DND-41 (cell line): ENCODE results near the gene FHOD1.
A peak's percentile ranks its signal among the peaks of the same experiment; 100 is the strongest.

Experiments
- ATAC-seq: fragments of 200-7000 bp; cut with Tn5 transposase; 3 replicates; pipeline ENCODE4 v1.9.1; 2021; ENCODE audit warnings: low read depth; ENCODE audit not compliant: insufficient read depth
- DNase-seq: peaks from one replicate; pipeline ENCODE4 v3.0.0-alpha.2; 2020
- H2AFZ ChIP-seq: 2 replicates; pipeline ENCODE4 v1.6.0; 2012; ENCODE audit warnings: low read depth, low read length
- H3K27ac ChIP-seq: 2 replicates; pipeline ENCODE4 v1.5.1; 2012; ENCODE audit warnings: low read length, inconsistent platforms
- H3K27me3 ChIP-seq: fragments of 200-600 bp; sonication (generic); 2 replicates; pipeline ENCODE4 v1.6.0; 2012; ENCODE audit warnings: low read length, mild to moderate bottlenecking, inconsistent platforms; ENCODE audit not compliant: insufficient read depth, poor library complexity
- H3K36me3 ChIP-seq: 2 replicates; pipeline ENCODE4 v1.5.1; 2012; ENCODE audit warnings: low read length, inconsistent platforms; ENCODE audit not compliant: insufficient read depth
- H3K4me1 ChIP-seq: 2 replicates; pipeline ENCODE4 v1.5.1; 2012; ENCODE audit warnings: mild to moderate bottlenecking, low read length; ENCODE audit not compliant: insufficient read depth
- H3K4me2 ChIP-seq: 2 replicates; pipeline ENCODE4 v1.6.0; 2012; ENCODE audit warnings: mild to moderate bottlenecking, moderate library complexity, low read length, inconsistent platforms; ENCODE audit not compliant: insufficient read depth
- H3K4me3 ChIP-seq, 2 experiments: fragments of 200-600 bp in 1 of 2; shearing (Covaris generic) in 1 of 2; 2 replicates each; pipeline ENCODE4 v1.5.1; 2012 to 2016; ENCODE audit warnings: inconsistent platforms in 2 of 2, low read length in 2 of 2, mild to moderate bottlenecking in 2 of 2, low read depth in 1 of 2, moderate library complexity in 1 of 2
- H3K79me2 ChIP-seq: 2 replicates; pipeline ENCODE4 v1.6.0; 2012; ENCODE audit warnings: low read length, inconsistent platforms; ENCODE audit not compliant: insufficient read depth
- H3K9ac ChIP-seq: 2 replicates; pipeline ENCODE4 v1.6.0; 2012; ENCODE audit warnings: low read depth, mild to moderate bottlenecking, inconsistent platforms, low read length, moderate library complexity
- H3K9me3 ChIP-seq: 2 replicates; pipeline ENCODE4 v1.5.1; 2012; ENCODE audit warnings: low read length, moderate library complexity, mild to moderate bottlenecking, inconsistent platforms; ENCODE audit not compliant: insufficient read depth, severe bottlenecking
- H4K20me1 ChIP-seq: 2 replicates; pipeline ENCODE4 v1.6.0; 2012; ENCODE audit warnings: low read length; ENCODE audit not compliant: insufficient read depth
- CTCF ChIP-seq: IDR thresholded peaks from 2 replicates; pipeline ENCODE4 v1.5.1; 2012; ENCODE audit warnings: borderline replicate concordance, low read length, moderate library complexity, mild to moderate bottlenecking; ENCODE audit not compliant: poor library complexity, severe bottlenecking; ENCODE audit errors: extremely low read depth
- EZH2 ChIP-seq: IDR thresholded peaks from 3 replicates; pipeline ENCODE4 v1.6.1; 2012; ENCODE audit warnings: borderline replicate concordance, low read depth, mild to moderate bottlenecking, moderate library complexity, low read length, inconsistent platforms; ENCODE audit not compliant: severe bottlenecking

FHOD1 gene

GRCh38 chr16:67280090-67281015 is 33.1 kb upstream of the FHOD1 start:
- H3K4me2 ChIP-seq, result no peak overlapping the region

DNA sequence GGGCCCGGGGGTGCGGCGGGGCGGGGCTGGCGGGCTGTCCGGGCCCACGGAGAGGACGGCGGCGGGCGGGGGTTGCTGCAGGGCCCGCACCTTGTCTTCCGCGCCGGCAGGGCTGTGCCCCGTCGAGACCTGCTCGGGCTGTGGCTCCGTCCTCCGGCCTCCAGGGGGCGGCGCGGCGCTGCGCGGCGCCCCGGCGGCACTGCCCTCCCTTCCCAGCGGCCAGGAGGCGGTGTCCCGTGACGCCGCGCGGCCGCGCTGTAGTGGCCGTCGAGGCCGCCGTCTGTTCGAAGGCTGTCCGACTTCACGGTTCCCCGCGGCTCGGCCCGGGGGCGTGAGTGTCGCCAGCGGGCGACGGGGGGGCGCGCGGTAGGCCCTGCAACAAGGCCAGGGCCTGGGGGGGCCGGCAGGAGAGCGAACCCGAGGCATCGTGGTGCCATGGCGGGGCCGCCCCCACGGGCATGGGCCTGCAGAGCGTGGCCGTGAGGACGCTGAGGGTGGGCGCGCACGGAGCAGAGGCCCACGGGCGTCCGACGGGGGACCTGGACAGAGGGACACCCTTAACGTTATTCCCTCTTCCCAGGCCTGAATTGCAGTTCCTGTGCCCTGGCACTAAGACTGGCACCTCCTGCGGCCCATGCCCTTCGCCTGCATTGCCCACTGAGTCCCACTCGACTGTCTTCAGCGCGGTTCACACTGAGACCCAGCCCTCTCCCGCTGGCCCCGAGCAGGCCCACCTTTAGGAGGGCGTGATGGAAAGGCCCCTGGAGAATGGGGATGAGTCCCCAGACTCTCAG is 32.2 kb upstream of the FHOD1 start, which contains the start of gene PLEKHG4:
Gene PLEKHG4 (plus strand): TSS at position 237 of the 794 bp plus-strand sequence. CDS start 513 bp downstream, at position 750.
- TF ChIP-seq EZH2, result no peak
- peak; percentile 26 for TF ChIP-seq CTCF
- H3K27ac ChIP-seq, result no peak within 1 kb of the TSS
- no peak within 1 kb of the TSS for H3K4me3 ChIP-seq
- H3K9ac ChIP-seq, result no peak within 1 kb of the TSS
- no peaks in the 10 kb centered on the region for H4K20me1 ChIP-seq
- no peaks in the 10 kb centered on the region for H3K9me3 ChIP-seq
- no peaks in the 10 kb centered on the region for H3K79me2 ChIP-seq
- no peaks in the 10 kb centered on the region for H3K36me3 ChIP-seq
- DNase-seq, result no peak
- no peaks in the 10 kb centered on the region for H3K4me1 ChIP-seq
- H3K27me3 ChIP-seq, result no peaks in the 10 kb centered on the region
- no peak for ATAC-seq
- no peak within 1 kb of the TSS for H2AFZ ChIP-seq
- H3K4me2 ChIP-seq, result no peak within 1 kb of the TSS

More at GRCh38 chr16:67280090-67281015, 33.1 kb upstream of the FHOD1 start:
- Histone ChIP-seq H3K9ac (no peak overlapping the region), H3K9me3 (no peaks in the 10 kb centered on the region), H3K36me3 (no peaks in the 10 kb centered on the region), H4K20me1 (no peaks in the 10 kb centered on the region), H3K27ac (no peak overlapping the region), H2AFZ (no peak overlapping the region), H3K27me3 (no peaks in the 10 kb centered on the region), H3K4me1 (no peaks in the 10 kb centered on the region), H3K79me2 (no peaks in the 10 kb centered on the region), H3K4me3 (no peak overlapping the region)
- ATAC-seq (no peak), DNase-seq (no peak)
- TF ChIP-seq CTCF, result no peak
- TF ChIP-seq EZH2, result no peak

GRCh38 chr16:67278773-67279295 is 31.6 kb upstream of the FHOD1 start:
- TF ChIP-seq EZH2 (no peak), CTCF (no peak)
- no peaks in the 10 kb centered on the region for H3K36me3 ChIP-seq
- no peaks in the 10 kb centered on the region for H3K9me3 ChIP-seq
- ATAC-seq, result no peak
- H3K27ac ChIP-seq, result no peak overlapping the region
- H3K79me2 ChIP-seq, result no peaks in the 10 kb centered on the region
- H4K20me1 ChIP-seq, result no peaks in the 10 kb centered on the region
- H3K4me1 ChIP-seq, result no peaks in the 10 kb centered on the region
- H3K4me3 ChIP-seq, result no peak overlapping the region
- H3K9ac ChIP-seq, result no peak overlapping the region
- H3K4me2 ChIP-seq, result no peak overlapping the region
- no peak for DNase-seq
- no peak overlapping the region for H2AFZ ChIP-seq
- no peaks in the 10 kb centered on the region for H3K27me3 ChIP-seq
